ENCODE measurements around the gene BIRC6.
"Not testable (repeated sequence)": the region's sequence is repeated elsewhere in the genome, so short reads cannot be mapped to it uniquely, and the experiment has no call there.

BIRC6 gene

GRCh38 chr2:32446369-32446768, 89.5 kb downstream of the BIRC6 start:
- DNase-seq (ENCODE audit: low read depth): no peak

GRCh38 chr2:32450851-32451250, 94.0 kb downstream of the BIRC6 start:
- DNase-seq (ENCODE audit: low read depth): no peak

GRCh38 chr2:32452338-32453064, 95.7 kb downstream of the BIRC6 start:
- DNase-seq (ENCODE audit: low read depth): no peak

GRCh38 chr2:32453242-32454062, 96.6 kb downstream of the BIRC6 start:
- peak; percentile 6 for DNase-seq (ENCODE audit: low read depth)

- DNase-seq (ENCODE audit: low read depth): no peak
These were observed 99.0 kb downstream of the BIRC6 start for GRCh38 chr2:32455816-32456215.

- no peak for DNase-seq (ENCODE audit: low read depth)
These were observed 100.0 kb downstream of the BIRC6 start for GRCh38 chr2:32456808-32457207.

GRCh38 chr2:32457814-32458213, 101.0 kb downstream of the BIRC6 start:
- DNase-seq (ENCODE audit: low read depth): no peak

- not testable (repeated sequence) for DNase-seq (ENCODE audit: low read depth)
These were observed 104.0 kb downstream of the BIRC6 start for GRCh38 chr2:32460861-32461260.

- no peak for DNase-seq (ENCODE audit: low read depth)
These were observed 106.3 kb downstream of the BIRC6 start for GRCh38 chr2:32463110-32463509.

- DNase-seq (ENCODE audit: low read depth): no peak
These were observed 107.6 kb downstream of the BIRC6 start for GRCh38 chr2:32464431-32464830.

GRCh38 chr2:32472605-32473004, 115.8 kb downstream of the BIRC6 start:
- no peak for DNase-seq (ENCODE audit: low read depth)

GRCh38 chr2:32474381-32474780, 117.6 kb downstream of the BIRC6 start:
- DNase-seq (ENCODE audit: low read depth): no peak

- DNase-seq (ENCODE audit: low read depth): no peak
These were observed 122.2 kb downstream of the BIRC6 start for GRCh38 chr2:32478889-32479620.

GRCh38 chr2:32479993-32480392, 123.2 kb downstream of the BIRC6 start:
- DNase-seq (ENCODE audit: low read depth): no peak

- DNase-seq (ENCODE audit: low read depth): no peak
These were observed 125.6 kb downstream of the BIRC6 start for GRCh38 chr2:32482471-32482870.

GRCh38 chr2:32484937-32485336, 128.1 kb downstream of the BIRC6 start:
- DNase-seq (ENCODE audit: low read depth): peak; percentile 88

- DNase-seq (ENCODE audit: low read depth): no peak
These were observed 128.6 kb downstream of the BIRC6 start for GRCh38 chr2:32485399-32485798.

GRCh38 chr2:32489061-32489460, 132.2 kb downstream of the BIRC6 start:
- DNase-seq (ENCODE audit: low read depth): no peak

GRCh38 chr2:32491346-32491745, 134.5 kb downstream of the BIRC6 start:
- no peak for DNase-seq (ENCODE audit: low read depth)

- no peak for DNase-seq (ENCODE audit: low read depth)
These were observed 138.3 kb downstream of the BIRC6 start for GRCh38 chr2:32495139-32495538.

- no peak for DNase-seq (ENCODE audit: low read depth)
These were observed 139.8 kb downstream of the BIRC6 start for GRCh38 chr2:32496662-32497061.

- no peak for DNase-seq (ENCODE audit: low read depth)
These were observed 141.5 kb downstream of the BIRC6 start for GRCh38 chr2:32498306-32498705.

- DNase-seq (ENCODE audit: low read depth): no peak
These were observed 146.1 kb downstream of the BIRC6 start for GRCh38 chr2:32502941-32503340.

Measured in non-pigmented ciliary epithelial cell (primary cell).